ENCODE measurements around the gene HCK.

HCK gene

DNA sequence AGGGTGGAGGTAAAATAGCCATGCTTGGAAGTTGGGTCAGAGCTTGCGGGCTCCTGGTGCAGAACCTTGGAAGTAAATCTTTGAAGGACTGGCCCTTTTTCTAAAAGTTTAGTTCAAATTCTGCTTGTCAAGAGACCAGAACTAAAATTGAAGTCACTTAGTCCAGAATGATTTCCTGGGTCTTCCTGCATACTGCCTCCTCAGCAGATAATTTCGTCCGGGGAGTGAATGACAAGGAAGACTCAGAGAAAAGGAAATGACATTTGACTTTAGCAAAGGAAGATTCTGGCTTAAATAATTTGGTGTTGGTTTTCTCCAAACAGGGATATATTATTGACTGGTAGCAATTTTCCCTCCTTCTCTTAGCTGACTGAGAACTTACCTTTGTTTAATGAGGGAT is 58.7 kb downstream of the HCK start:
- DNase-seq (ENCODE audit: low spot score) (no peak), ATAC-seq (ENCODE audit: low read depth) (no peak)
- Histone ChIP-seq H3K27me3 (ENCODE audit: insufficient read depth, poor library complexity, severe bottlenecking) (no peaks in the 10 kb centered on the region), H3K27ac (ENCODE audit: poor library complexity, severe bottlenecking) (peak overlapping the region; percentile 77), H3K9me3 (ENCODE audit: severe bottlenecking) (no peaks in the 10 kb centered on the region), H3K4me1 (ENCODE audit: insufficient read depth, poor library complexity, severe bottlenecking) (peaks cover 10% of the 10 kb centered on the region), H3K36me3 (ENCODE audit: low read depth) (peaks cover 36% of the 10 kb centered on the region), H3K4me3 (ENCODE audit: severe bottlenecking) (peak overlapping the region; percentile 68)
- TF ChIP-seq, protein P1, sequence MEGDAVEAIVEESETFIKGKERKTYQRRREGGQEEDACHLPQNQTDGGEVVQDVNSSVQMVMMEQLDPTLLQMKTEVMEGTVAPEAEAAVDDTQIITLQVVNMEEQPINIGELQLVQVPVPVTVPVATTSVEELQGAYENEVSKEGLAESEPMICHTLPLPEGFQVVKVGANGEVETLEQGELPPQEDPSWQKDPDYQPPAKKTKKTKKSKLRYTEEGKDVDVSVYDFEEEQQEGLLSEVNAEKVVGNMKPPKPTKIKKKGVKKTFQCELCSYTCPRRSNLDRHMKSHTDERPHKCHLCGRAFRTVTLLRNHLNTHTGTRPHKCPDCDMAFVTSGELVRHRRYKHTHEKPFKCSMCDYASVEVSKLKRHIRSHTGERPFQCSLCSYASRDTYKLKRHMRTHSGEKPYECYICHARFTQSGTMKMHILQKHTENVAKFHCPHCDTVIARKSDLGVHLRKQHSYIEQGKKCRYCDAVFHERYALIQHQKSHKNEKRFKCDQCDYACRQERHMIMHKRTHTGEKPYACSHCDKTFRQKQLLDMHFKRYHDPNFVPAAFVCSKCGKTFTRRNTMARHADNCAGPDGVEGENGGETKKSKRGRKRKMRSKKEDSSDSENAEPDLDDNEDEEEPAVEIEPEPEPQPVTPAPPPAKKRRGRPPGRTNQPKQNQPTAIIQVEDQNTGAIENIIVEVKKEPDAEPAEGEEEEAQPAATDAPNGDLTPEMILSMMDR (IDR thresholded peaks at IDR 0.05; ENCODE audit: poor library complexity, severe bottlenecking), result no peak

DNA sequence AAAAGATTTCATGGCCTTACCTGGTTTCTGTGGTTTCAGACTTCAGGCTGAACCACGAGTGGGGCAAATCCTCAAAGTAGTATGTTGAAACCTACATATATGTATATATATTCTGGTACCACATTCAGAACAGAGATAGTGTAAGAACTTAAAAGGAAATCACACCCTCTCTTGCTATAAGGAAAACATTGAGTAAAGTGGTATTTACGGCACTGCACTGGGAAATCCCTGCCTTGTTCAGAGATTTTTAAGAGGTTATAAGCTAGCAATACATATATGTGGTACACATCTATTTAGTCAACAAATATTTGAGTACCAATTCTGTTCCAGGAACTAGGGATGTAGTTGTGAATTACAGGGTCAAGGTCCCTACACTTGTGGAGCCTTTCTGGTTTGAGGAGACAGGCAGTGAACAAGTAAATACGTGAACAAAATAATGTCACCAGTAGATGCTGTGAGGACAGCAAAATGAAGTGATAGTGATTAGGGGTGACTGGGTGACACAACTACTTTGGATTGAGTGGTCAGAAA is 59.2 kb downstream of the HCK start:
- H3K4me3 ChIP-seq (ENCODE audit: severe bottlenecking), result no peak overlapping the region
- ATAC-seq (ENCODE audit: low read depth) (no peak), DNase-seq (ENCODE audit: low spot score) (peak; percentile 7)
- H3K9me3 ChIP-seq (ENCODE audit: severe bottlenecking), result no peaks in the 10 kb centered on the region
- peaks cover 40% of the 10 kb centered on the region for H3K36me3 ChIP-seq (ENCODE audit: low read depth)
- peaks cover 10% of the 10 kb centered on the region for H3K4me1 ChIP-seq (ENCODE audit: insufficient read depth, poor library complexity, severe bottlenecking)
- H3K27ac ChIP-seq (ENCODE audit: poor library complexity, severe bottlenecking), result no peak overlapping the region
- H3K27me3 ChIP-seq (ENCODE audit: insufficient read depth, poor library complexity, severe bottlenecking), result no peaks in the 10 kb centered on the region
- TF ChIP-seq, protein P1 (IDR thresholded peaks at IDR 0.05; ENCODE audit: poor library complexity, severe bottlenecking), result no peak

DNA sequence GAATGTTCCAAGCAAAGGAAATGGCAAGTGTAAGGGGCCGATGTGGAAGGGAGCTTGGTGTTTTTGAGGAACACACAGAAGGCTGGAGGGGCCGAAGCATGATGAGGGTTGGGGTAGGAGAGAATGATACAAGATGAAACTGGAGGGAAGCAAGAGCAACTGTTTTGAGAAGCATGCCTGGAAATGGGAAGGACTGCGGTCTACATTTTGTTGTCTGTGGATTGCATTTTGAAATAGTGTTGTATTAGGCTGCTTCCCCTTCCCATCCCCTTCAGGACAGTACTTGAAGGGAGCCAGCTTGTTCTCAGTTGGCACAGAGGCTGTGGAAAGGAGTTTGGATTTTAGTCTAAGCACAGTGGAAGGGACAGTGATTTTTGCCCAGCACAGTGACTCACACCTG is 59.7 kb downstream of the HCK start:
- Histone ChIP-seq H3K4me3 (ENCODE audit: severe bottlenecking) (no peak overlapping the region), H3K27me3 (ENCODE audit: insufficient read depth, poor library complexity, severe bottlenecking) (no peaks in the 10 kb centered on the region), H3K36me3 (ENCODE audit: low read depth) (peaks cover 42% of the 10 kb centered on the region), H3K9me3 (ENCODE audit: severe bottlenecking) (no peaks in the 10 kb centered on the region), H3K4me1 (ENCODE audit: insufficient read depth, poor library complexity, severe bottlenecking) (peaks cover 10% of the 10 kb centered on the region), H3K27ac (ENCODE audit: poor library complexity, severe bottlenecking) (no peak overlapping the region)
- TF ChIP-seq, protein P1 (IDR thresholded peaks at IDR 0.05; ENCODE audit: poor library complexity, severe bottlenecking), result no peak
- ATAC-seq (ENCODE audit: low read depth) (no peak), DNase-seq (ENCODE audit: low spot score) (peak; percentile 40)

DNA sequence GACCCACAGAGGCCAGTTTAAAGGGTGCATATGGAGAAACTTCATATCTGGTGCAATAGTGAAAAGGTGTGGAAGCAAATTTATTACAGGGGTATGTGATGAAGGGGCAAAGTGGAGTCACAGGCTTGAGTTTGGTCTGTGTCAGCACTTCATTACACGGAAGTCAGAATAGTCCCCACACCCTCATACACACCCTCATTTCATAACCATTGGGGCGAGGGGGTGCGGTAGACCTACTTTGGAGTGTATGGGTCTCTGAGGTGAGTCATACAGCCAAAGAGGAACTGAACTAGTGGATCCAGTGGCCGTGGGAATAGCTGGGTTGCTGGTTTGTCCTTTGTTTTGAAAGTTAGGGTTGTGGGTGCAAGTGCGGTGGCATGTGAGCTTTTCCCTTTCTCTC is 60.8 kb downstream of the HCK start:
- peaks cover 10% of the 10 kb centered on the region for H3K4me1 ChIP-seq (ENCODE audit: insufficient read depth, poor library complexity, severe bottlenecking)
- ATAC-seq (ENCODE audit: low read depth), result no peak
- H3K27ac ChIP-seq (ENCODE audit: poor library complexity, severe bottlenecking), result no peak overlapping the region
- H3K27me3 ChIP-seq (ENCODE audit: insufficient read depth, poor library complexity, severe bottlenecking), result no peaks in the 10 kb centered on the region
- peak; percentile 59 for DNase-seq (ENCODE audit: low spot score)
- TF ChIP-seq, protein P1 (IDR thresholded peaks at IDR 0.05; ENCODE audit: poor library complexity, severe bottlenecking), result no peak
- peaks cover 42% of the 10 kb centered on the region for H3K36me3 ChIP-seq (ENCODE audit: low read depth)
- no peaks in the 10 kb centered on the region for H3K9me3 ChIP-seq (ENCODE audit: severe bottlenecking)
- no peak overlapping the region for H3K4me3 ChIP-seq (ENCODE audit: severe bottlenecking)

DNA sequence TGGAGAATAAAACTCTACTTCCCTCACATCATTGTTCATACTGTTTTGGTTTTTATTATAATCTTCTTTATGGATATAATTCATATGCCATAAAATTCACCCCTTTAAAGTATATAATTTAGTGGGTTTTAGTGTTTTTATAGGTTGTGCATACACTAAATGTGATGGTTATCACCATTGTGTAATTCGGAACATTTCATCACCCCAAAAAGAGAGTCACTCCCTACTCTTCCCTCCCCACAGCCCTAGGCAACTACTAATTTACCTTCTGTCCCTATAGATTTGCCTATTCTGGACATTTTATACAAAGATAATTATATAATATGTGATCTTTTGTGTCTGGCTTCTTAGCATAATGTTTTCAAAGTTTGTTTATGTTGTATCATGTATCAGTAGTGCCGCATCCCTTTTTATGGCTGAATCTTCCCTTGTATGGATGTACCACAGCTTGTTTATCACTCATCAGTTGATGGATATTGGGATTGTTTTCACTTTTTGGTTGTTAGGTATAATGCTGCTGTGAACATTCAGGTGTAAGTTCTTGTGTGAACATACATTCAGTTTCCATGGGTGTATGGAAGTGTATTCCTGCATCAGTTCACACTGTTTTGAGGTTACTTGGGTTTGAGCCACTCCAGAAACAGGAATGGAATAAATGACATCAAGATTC is 61.7 kb downstream of the HCK start:
- Histone ChIP-seq H3K27me3 (ENCODE audit: insufficient read depth, poor library complexity, severe bottlenecking) (no peaks in the 10 kb centered on the region), H3K4me1 (ENCODE audit: insufficient read depth, poor library complexity, severe bottlenecking) (peaks cover 10% of the 10 kb centered on the region), H3K36me3 (ENCODE audit: low read depth) (peaks cover 50% of the 10 kb centered on the region), H3K9me3 (ENCODE audit: severe bottlenecking) (no peaks in the 10 kb centered on the region), H3K27ac (ENCODE audit: poor library complexity, severe bottlenecking) (no peak overlapping the region), H3K4me3 (ENCODE audit: severe bottlenecking) (no peak overlapping the region)
- no peak for DNase-seq (ENCODE audit: low spot score)
- TF ChIP-seq, protein P1 (IDR thresholded peaks at IDR 0.05; ENCODE audit: poor library complexity, severe bottlenecking), result no peak
- ATAC-seq (ENCODE audit: low read depth), result no peak

All from RWPE2 (cell line).